Esophagus muscularis mucosa (tissue), 3 donors: ENCODE measurements around the gene SHC1.

ENCODE experiments used
- POLR2A ChIP-seq: fragments of 450-650 bp; IDR thresholded peaks from one replicate; pipeline ENCODE4 v1.6.1; 2017; ENCODE audit warnings: antibody characterized with exemption, moderate library complexity, mild to moderate bottlenecking, low read depth
- POLR2AphosphoS5 ChIP-seq, 2 donors: sonication (generic); formaldehyde crosslinking; IDR thresholded peaks; one replicate each; pipeline ENCODE4 v1.6.1; 2017; ENCODE audit warnings: antibody characterized with exemption in 2 of 2
- TF ChIP-seq, protein P1 (sequence below), 3 experiments: fragments of 200-600 bp in 2 of 3; fragments of 450-650 bp in 1 of 3; sonication (generic) in 2 of 3; IDR thresholded peaks; one replicate each; pipeline ENCODE4 v1.5.1; 2017 to 2019; ENCODE audit warnings: antibody characterized with exemption in 3 of 3, mild to moderate bottlenecking in 2 of 3, moderate library complexity in 1 of 3

DNA sequence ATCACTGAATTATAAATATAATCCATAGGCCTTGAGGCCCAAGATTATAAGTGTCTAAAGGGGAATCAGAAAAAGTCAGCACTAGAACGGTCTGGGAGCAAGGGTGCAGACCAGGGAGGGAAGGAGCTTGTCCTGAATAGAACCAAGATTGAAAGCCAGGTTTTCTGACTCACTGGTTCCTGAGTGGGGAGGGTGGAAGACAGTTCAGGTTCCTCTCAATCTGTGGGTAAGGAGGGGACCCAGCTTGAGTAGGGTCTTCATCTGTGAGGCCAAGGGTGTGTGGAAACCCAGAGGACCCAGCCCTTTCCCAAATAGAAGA, 23.7 kb upstream of the SHC1 start:
- TF ChIP-seq, protein P1, sequence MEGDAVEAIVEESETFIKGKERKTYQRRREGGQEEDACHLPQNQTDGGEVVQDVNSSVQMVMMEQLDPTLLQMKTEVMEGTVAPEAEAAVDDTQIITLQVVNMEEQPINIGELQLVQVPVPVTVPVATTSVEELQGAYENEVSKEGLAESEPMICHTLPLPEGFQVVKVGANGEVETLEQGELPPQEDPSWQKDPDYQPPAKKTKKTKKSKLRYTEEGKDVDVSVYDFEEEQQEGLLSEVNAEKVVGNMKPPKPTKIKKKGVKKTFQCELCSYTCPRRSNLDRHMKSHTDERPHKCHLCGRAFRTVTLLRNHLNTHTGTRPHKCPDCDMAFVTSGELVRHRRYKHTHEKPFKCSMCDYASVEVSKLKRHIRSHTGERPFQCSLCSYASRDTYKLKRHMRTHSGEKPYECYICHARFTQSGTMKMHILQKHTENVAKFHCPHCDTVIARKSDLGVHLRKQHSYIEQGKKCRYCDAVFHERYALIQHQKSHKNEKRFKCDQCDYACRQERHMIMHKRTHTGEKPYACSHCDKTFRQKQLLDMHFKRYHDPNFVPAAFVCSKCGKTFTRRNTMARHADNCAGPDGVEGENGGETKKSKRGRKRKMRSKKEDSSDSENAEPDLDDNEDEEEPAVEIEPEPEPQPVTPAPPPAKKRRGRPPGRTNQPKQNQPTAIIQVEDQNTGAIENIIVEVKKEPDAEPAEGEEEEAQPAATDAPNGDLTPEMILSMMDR (IDR thresholded peaks at IDR 0.05), result no peak
- no peak for TF ChIP-seq POLR2A
- no peak for TF ChIP-seq POLR2AphosphoS5 (IDR thresholded peaks at IDR 0.05)
